GM19328 (cell line): Measurements from ENCODE around the gene VSTM2L.
"Not testable (repeated sequence)": the region's sequence is repeated elsewhere in the genome, so short reads cannot be mapped to it uniquely, and the experiment has no call there.

ENCODE experiments used
- ATAC-seq: cut with Tn5 transposase; IDR thresholded peaks from one replicate; pipeline ENCODE4 v1.9.1; 2021; ENCODE audit warnings: mild to moderate bottlenecking, moderate library complexity; ENCODE audit not compliant: unreplicated experiment

The VSTM2L gene

DNA sequence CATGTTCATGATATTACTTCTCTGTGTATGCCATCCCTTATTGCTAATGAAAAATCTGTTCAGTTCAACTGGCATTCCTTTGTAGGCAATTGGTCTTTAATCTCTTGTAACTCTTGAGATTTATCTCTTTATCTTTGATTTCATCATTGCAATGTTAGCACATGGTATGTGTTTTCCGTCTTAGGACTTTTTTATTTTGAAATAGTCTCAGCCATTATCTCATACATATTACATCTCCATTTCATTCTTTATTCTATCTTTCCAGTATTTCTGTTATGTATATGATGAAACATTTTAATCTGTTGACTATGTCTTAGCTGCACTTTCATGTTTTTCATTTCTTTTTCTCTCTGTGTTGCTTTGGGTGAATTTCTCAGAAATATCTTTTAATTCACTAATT lies 58.1 kb downstream of the VSTM2L start:
- no peak for ATAC-seq

GRCh38 chr20:37963483-37963882 lies 60.6 kb downstream of the VSTM2L start:
- ATAC-seq, result not testable (repeated sequence)

- ATAC-seq, result no peak
Observed at GRCh38 chr20:37968841-37969401, 66.0 kb downstream of the VSTM2L start.

- no peak for ATAC-seq
Observed at GRCh38 chr20:37969949-37970855, 67.3 kb downstream of the VSTM2L start.

- ATAC-seq, result no peak
Observed at GRCh38 chr20:37970856-37971245, 67.9 kb downstream of the VSTM2L start.

DNA sequence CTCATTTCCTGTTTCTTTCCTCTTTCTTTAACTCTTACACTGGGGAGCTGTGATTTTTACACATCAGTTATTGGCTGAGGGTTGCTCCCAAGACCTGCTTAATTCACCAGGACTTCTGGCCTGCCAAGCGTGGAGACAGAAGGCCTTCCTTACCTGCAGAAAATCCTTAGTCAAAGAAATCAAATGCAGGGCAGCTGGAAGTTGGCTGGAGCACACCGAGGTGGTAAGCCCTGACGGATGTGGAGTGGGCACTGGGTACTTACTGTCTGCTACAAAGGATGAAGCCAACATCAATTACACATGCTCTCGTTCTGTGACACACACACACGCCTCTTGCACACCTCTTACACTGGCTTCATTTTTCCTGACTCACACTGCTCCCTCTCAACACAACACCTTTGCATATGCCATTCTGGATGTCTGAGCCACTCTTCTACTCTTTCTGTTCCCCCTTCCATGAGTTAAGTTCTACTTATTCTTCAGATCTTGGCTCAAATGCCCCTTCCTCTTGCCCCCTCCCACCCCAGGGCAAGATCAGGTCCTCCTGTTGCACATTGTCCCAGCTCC lies 68.7 kb downstream of the VSTM2L start:
- no peak for ATAC-seq

- ATAC-seq, result no peak
Observed at GRCh38 chr20:37972256-37973058, 69.5 kb downstream of the VSTM2L start.

DNA sequence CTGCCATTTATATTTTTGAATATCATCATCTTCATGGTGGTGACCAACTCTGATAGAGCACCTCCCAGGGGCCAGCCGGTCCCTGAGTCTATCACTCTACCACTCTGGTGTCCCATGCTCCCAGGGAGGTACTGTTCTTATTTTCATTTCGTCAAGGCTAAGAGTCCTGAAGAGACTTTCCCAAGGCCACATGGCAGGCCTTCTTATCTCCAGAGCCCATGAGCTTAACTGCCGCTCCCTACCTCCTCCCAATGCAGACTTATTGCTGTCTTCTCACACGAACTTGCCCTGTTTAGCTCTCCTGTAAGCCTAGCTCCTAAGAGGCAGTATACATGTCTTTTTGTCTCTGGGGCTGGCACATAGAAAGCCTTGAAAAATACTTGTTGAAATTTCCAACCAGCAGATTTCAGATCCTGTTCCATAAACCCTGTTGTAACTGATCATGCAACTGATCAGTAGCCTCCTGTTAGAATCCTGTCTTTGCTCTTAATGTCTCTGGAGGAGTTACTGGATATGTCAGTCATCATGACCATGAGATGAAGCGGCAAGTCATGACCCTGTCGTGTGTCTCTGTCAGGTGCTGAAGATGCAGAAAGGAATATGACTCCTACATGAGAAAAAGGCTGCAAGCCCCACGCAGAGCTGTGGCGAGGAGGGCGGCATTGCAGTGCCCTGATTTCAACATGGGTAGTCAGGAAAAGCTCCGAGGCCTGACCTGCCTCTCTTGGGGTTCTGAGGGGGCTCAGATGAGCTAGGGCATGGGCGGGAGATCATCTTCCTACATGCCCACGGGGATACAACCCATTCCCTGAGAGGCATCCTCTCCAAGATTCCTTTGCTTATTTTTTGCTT lies 70.4 kb downstream of the VSTM2L start:
- no peak for ATAC-seq

GRCh38 chr20:37976887-37977286 lies 74.0 kb downstream of the VSTM2L start:
- no peak for ATAC-seq

- no peak for ATAC-seq
Observed at GRCh38 chr20:37977338-37977737, 74.4 kb downstream of the VSTM2L start.

- ATAC-seq, result no peak
Observed at GRCh38 chr20:37977786-37978185, 74.9 kb downstream of the VSTM2L start.

DNA sequence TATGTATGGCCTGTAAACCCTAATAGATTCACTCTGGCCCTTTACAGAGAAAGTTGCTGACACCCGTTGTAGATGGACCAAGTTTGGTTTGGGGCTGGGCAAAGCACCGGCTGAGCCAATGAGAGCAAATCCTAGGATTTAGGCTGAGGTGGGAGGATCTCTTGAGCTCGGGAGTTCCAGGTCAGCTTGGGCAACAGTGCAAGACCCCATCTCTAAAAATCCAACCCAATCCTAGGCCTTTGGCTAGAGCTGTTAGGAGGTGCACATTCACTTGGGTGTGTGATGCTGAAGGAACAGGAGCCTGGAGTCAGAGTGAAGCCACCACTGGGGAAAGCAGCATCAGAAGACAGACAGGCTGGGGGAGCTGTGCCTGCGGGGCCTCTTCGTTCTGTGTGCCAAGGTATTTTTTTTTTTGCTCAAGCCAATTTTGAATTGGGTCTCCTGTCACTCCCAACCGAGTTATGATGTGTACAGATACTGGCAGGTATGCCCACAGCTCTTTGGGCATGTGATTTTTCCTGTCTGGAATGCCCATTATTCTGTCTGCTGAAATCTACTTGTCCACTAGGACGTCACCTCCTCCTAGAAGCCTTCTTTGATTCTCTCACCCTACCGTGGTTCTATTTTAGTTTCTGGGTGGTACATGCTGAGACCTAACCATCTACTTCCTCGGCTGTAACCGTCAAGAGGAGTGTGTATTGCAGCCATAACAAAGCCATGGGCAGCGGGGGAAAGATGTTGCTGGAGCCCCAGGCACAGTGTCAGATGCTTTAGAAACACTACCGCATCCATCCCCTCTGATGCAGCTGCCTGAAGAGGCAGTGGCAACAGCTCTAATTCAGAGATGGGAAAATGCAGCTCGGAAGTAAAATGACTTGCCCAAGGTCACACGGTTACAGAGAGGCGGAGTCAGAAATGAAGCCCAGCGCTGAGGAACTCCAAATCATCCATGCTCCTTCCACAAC lies 76.4 kb downstream of the VSTM2L start:
- no peak for ATAC-seq

GRCh38 chr20:37980383-37980782 lies 77.5 kb downstream of the VSTM2L start:
- ATAC-seq, result no peak

- ATAC-seq, result no peak
Observed at GRCh38 chr20:37980876-37981275, 77.9 kb downstream of the VSTM2L start.

GRCh38 chr20:37981568-37981967 lies 78.6 kb downstream of the VSTM2L start:
- ATAC-seq, result no peak

GRCh38 chr20:37983286-37983685 lies 80.4 kb downstream of the VSTM2L start:
- no peak for ATAC-seq

DNA sequence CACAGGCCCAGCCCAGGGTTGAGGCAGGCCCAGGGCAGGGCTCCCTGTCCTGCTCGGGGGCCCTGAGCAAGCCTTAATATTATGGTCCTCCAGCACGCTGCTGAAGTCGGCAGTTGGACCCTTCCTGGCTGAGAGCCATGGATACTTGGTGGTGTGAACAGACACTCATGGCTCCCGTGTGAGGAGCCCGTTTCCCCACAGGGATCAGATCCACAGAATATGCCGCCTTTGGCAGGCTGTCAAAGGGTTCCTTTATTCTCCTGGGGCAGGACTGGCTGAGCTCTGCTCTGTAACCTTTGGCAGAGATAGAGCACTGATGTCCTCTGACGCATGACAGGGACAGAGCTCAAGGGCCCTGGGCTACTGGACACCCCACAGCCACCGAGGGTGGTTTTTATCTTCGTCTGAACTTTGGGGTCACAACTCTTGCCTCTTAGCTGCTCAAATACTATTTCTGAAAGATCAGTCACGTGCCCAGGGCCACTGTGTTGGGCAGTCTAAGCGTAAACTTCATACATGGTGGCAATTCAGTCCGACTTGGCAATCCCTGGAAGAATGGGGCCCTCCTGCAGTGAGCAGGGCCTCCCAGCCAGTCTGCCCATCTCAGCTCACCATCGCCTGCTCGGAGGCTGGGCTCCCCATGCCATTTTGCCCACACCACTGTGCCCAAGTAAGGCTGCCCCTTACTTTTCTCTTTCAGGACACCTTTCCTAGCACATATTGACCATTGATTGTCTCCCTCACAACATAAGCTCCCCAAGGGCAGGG lies 81.3 kb downstream of the VSTM2L start:
- no peak for ATAC-seq

GRCh38 chr20:37986044-37986858 lies 83.3 kb downstream of the VSTM2L start:
- ATAC-seq, result no peak
